WTC11 (cell line): ENCODE data around the gene CYP27B1. TPM values are rescaled to one million over a fixed set of nuclear protein-coding genes. Genes with fewer than 3 reads are reported as not detected.

Experiments used
- ATAC-seq: fragments of 200-7000 bp; cut with Tn5 transposase; 2 replicates; pipeline ENCODE4 v1.10.0; 2021; ENCODE audit warnings: mild to moderate bottlenecking, moderate library complexity
- CTCF ChIA-PET: fragments of 300-600 bp; sonication (Branson Sonifier 250); formaldehyde crosslinking; loops from one replicate; lab custom pipeline; 2021; ENCODE audit warnings: antibody characterized with exemption; lab: Charles Lee
- POLR2A ChIA-PET: fragments of 350-600 bp; sonication (Branson Sonifier 250); formaldehyde crosslinking; loops from one replicate; lab custom pipeline; 2021; ENCODE audit warnings: antibody characterized with exemption; lab: Charles Lee
- DNase-seq: peaks from one replicate; pipeline ENCODE4 v3.0.0; 2021; ENCODE audit warnings: low spot score
- H3K27ac Mint-ChIP-seq: 2 replicates; pipeline ENCODE4 v1.8.0; 2021; ENCODE audit warnings: mixed read lengths
- H3K27me3 Mint-ChIP-seq: 2 replicates; pipeline ENCODE4 v1.8.0; 2021; ENCODE audit warnings: low read depth, mild to moderate bottlenecking, moderate library complexity, mixed read lengths
- H3K36me3 Mint-ChIP-seq: 2 replicates; pipeline ENCODE4 v1.8.0; 2021; ENCODE audit warnings: mixed read lengths
- H3K4me1 Mint-ChIP-seq: 2 replicates; pipeline ENCODE4 v1.8.0; 2022; ENCODE audit warnings: mixed read lengths
- H3K4me3 Mint-ChIP-seq: 2 replicates; pipeline ENCODE4 v1.8.0; 2021; ENCODE audit warnings: mild to moderate bottlenecking, moderate library complexity, mixed read lengths
- H3K9me3 Mint-ChIP-seq: 2 replicates; pipeline ENCODE4 v1.8.0; 2021; ENCODE audit warnings: mixed read lengths
- CBFB ChIP-seq: sonication (generic); formaldehyde crosslinking; IDR thresholded peaks from 2 replicates; pipeline ENCODE4 v1.8.1; 2022; ENCODE audit warnings: mild to moderate bottlenecking, low read depth, missing genetic modification reagents
- EMX1 ChIP-seq: fragments of 250-450 bp; sonication (Bioruptor Pico); IDR thresholded peaks from 2 replicates; pipeline ENCODE4 v1.8.0; 2021; ENCODE audit warnings: mild to moderate bottlenecking
- FOXP1 ChIP-seq: sonication (generic); formaldehyde crosslinking; IDR thresholded peaks from 2 replicates; pipeline ENCODE4 v1.8.0; 2022; ENCODE audit warnings: missing genetic modification reagents, mild to moderate bottlenecking, moderate library complexity, borderline replicate concordance
- NFYB ChIP-seq: sonication (generic); formaldehyde crosslinking; conservative IDR thresholded peaks from 2 replicates; pipeline ENCODE4 v1.8.0; 2022; ENCODE audit warnings: low read depth, missing genetic modification reagents
- SMAD3 ChIP-seq: sonication (generic); formaldehyde crosslinking; IDR thresholded peaks from 2 replicates; pipeline ENCODE4 v1.8.0; 2022; ENCODE audit warnings: missing genetic modification reagents, mild to moderate bottlenecking, borderline replicate concordance
- SOX15 ChIP-seq: fragments of 250-450 bp; sonication (Bioruptor Pico); IDR thresholded peaks from 2 replicates; pipeline ENCODE4 v1.9.0; 2021; ENCODE audit warnings: mild to moderate bottlenecking
- ZNF416 ChIP-seq: fragments of 250-450 bp; sonication (Bioruptor Pico); IDR thresholded peaks from 2 replicates; pipeline ENCODE4 v1.9.0; 2021; ENCODE audit warnings: mild to moderate bottlenecking, inconsistent platforms
- ZNF423 ChIP-seq: fragments of 250-450 bp; sonication (Bioruptor Pico); IDR thresholded peaks from 2 replicates; pipeline ENCODE4 v2.1.2; 2022; ENCODE audit warnings: mild to moderate bottlenecking, moderate library complexity
- total RNA-seq: library from RNA; stranded (reverse); gene quantifications from 3 replicates; pipeline ENCODE4 v1.2.3, GENCODE V29; 2021
- TF ChIP-seq, protein P1 (sequence below): sonication (generic); formaldehyde crosslinking; IDR thresholded peaks from 2 replicates; pipeline ENCODE4 v1.8.1; 2023; ENCODE audit warnings: mild to moderate bottlenecking, missing genetic modification reagents, borderline replicate concordance
- TF ChIP-seq, protein P2 (sequence below): fragments of 250-450 bp; sonication (Bioruptor Pico); conservative IDR thresholded peaks from 2 replicates; pipeline ENCODE4 v1.9.0; 2021; ENCODE audit warnings: mild to moderate bottlenecking
- TF ChIP-seq, protein P3 (sequence below): sonication (generic); formaldehyde crosslinking; IDR thresholded peaks from 2 replicates; pipeline ENCODE4 v1.8.0; 2022; ENCODE audit warnings: mild to moderate bottlenecking, missing genetic modification reagents
- TF ChIP-seq, protein P4 (sequence below): sonication (generic); formaldehyde crosslinking; IDR thresholded peaks from 2 replicates; pipeline ENCODE4 v1.8.0; 2023; ENCODE audit warnings: mild to moderate bottlenecking, missing genetic modification reagents
- TF ChIP-seq, protein P5 (sequence below): sonication (generic); formaldehyde crosslinking; IDR thresholded peaks from 2 replicates; pipeline ENCODE4 v1.8.1; 2023; ENCODE audit warnings: mild to moderate bottlenecking, missing genetic modification reagents, moderate library complexity
- TF ChIP-seq, protein P6 (sequence below): sonication (generic); formaldehyde crosslinking; IDR thresholded peaks from 2 replicates; pipeline ENCODE4 v1.8.1; 2023; ENCODE audit warnings: mild to moderate bottlenecking, missing genetic modification reagents, moderate library complexity

The CYP27B1 gene
- total RNA-seq, 1 experiment from 2014 or later: 2.1 TPM

DNA sequence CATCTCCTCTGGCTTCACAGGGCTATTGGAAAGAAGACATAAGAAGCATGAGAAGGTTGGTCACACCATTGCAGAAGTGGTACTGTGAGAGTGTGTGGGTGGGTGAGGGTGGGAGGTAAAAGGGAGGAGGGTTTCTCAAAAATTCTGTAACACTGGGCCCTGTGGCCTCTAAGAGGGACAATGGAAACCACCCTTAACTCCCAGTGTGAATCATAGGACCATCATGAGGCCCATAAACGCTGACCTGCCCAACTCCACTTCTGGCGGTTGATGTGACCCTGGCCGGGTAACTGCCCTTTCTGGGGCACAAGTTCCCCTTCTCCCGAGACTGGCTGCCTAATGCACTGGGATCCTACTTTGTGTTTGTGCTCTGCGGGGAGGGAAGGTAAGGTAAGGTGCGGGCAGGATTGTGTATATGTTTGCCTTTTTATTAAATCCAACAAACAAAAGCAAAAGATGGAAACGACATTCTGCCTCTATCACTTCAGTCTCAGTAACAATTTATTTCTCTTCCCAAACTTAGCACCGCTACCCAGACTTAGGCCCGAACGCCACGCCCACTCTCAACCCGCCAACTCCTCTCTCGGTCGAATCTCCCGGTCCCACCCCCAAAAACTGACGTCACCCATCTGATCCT is 4.5 kb upstream of the CYP27B1 start (continued):
- TF ChIP-seq, protein P1, sequence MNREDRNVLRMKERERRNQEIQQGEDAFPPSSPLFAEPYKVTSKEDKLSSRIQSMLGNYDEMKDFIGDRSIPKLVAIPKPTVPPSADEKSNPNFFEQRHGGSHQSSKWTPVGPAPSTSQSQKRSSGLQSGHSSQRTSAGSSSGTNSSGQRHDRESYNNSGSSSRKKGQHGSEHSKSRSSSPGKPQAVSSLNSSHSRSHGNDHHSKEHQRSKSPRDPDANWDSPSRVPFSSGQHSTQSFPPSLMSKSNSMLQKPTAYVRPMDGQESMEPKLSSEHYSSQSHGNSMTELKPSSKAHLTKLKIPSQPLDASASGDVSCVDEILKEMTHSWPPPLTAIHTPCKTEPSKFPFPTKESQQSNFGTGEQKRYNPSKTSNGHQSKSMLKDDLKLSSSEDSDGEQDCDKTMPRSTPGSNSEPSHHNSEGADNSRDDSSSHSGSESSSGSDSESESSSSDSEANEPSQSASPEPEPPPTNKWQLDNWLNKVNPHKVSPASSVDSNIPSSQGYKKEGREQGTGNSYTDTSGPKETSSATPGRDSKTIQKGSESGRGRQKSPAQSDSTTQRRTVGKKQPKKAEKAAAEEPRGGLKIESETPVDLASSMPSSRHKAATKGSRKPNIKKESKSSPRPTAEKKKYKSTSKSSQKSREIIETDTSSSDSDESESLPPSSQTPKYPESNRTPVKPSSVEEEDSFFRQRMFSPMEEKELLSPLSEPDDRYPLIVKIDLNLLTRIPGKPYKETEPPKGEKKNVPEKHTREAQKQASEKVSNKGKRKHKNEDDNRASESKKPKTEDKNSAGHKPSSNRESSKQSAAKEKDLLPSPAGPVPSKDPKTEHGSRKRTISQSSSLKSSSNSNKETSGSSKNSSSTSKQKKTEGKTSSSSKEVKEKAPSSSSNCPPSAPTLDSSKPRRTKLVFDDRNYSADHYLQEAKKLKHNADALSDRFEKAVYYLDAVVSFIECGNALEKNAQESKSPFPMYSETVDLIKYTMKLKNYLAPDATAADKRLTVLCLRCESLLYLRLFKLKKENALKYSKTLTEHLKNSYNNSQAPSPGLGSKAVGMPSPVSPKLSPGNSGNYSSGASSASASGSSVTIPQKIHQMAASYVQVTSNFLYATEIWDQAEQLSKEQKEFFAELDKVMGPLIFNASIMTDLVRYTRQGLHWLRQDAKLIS: no peak
- TF ChIP-seq FOXP1 (CRISPR knock-in tag) (no peak), CBFB (CRISPR knock-in tag) (no peak), NFYB (CRISPR knock-in tag) (no peak)
- TF ChIP-seq, protein P2, sequence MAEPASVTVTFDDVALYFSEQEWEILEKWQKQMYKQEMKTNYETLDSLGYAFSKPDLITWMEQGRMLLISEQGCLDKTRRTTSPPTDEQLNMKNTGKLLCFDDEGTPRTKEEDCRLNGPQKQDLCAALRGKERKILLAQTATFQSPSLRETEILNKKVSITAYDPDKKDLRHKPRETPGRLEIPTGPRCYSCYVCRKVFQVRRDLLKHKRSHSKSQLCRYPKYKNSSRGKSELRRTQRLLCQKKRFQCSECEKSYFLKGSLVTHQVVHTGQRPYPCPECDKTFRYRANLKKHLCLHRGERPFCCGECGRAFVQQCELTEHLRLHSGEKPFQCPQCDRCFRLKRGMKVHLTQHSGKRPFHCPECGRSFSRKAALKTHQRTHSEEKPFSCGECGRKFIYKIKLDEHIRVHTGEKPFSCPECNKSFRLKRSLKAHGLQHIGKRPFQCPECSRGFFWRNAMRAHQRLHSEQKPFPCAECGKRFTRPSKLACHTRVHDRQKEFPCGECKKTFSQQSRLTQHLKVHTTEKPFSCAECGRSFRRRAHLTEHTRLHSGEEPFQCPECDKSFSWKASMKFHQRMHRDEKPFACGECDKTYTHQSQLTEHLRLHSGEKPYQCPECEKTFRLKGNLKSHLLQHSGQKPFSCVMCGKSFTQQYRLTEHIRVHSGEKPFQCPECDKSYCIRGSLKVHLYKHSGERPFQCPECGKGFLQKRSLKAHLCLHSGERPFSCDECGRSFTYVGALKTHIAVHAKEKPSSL (CRISPR knock-in tag): no peak

DNA sequence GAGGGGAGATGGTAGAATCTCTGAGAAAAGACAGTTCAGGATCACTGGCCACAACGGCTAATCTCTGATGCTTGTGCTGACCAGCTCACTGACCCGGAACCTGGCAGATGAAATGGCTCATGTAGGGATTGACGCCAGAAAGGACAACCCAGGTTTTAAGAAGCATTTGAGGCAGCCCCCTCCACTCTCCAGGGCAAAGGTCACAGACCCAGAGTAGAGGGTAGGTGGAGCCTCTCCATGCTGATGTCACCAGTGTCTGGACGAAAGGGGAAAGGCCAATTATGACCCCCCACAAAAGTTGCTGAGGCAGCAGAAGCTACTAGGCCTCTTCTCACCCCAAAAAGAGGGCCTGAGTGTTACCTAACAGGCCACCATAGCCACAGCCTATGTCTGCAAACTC is 3.9 kb upstream of the CYP27B1 start:
- CTCF ChIA-PET: interaction anchor here (0.7 kb wide), 1 partner anchor 33 kb away, joined by 6 read pairs; no protein-coding TSS in a partner anchor
- Mint-ChIP-seq H3K36me3 (peaks cover 23% of the 10 kb centered on the region), H3K4me1 (peaks cover 19% of the 10 kb centered on the region), H3K4me3 (peak overlapping the region; percentile 97), H3K27ac (no peak overlapping the region), H3K27me3 (peaks cover 43% of the 10 kb centered on the region), H3K9me3 (no peaks in the 10 kb centered on the region)
- no peak for DNase-seq
- ATAC-seq: no peak
- POLR2A ChIA-PET: no interaction called here
- TF ChIP-seq, protein P3, sequence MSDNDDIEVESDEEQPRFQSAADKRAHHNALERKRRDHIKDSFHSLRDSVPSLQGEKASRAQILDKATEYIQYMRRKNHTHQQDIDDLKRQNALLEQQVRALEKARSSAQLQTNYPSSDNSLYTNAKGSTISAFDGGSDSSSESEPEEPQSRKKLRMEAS (CRISPR knock-in tag): no peak
- TF ChIP-seq, protein P4, sequence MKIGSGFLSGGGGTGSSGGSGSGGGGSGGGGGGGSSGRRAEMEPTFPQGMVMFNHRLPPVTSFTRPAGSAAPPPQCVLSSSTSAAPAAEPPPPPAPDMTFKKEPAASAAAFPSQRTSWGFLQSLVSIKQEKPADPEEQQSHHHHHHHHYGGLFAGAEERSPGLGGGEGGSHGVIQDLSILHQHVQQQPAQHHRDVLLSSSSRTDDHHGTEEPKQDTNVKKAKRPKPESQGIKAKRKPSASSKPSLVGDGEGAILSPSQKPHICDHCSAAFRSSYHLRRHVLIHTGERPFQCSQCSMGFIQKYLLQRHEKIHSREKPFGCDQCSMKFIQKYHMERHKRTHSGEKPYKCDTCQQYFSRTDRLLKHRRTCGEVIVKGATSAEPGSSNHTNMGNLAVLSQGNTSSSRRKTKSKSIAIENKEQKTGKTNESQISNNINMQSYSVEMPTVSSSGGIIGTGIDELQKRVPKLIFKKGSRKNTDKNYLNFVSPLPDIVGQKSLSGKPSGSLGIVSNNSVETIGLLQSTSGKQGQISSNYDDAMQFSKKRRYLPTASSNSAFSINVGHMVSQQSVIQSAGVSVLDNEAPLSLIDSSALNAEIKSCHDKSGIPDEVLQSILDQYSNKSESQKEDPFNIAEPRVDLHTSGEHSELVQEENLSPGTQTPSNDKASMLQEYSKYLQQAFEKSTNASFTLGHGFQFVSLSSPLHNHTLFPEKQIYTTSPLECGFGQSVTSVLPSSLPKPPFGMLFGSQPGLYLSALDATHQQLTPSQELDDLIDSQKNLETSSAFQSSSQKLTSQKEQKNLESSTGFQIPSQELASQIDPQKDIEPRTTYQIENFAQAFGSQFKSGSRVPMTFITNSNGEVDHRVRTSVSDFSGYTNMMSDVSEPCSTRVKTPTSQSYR (CRISPR knock-in tag): no peak
- TF ChIP-seq ZNF423 (no peak), SMAD3 (CRISPR knock-in tag) (no peak), EMX1 (CRISPR knock-in tag) (no peak), ZNF416 (no peak), SOX15 (CRISPR knock-in tag) (no peak)
- TF ChIP-seq, protein P5, sequence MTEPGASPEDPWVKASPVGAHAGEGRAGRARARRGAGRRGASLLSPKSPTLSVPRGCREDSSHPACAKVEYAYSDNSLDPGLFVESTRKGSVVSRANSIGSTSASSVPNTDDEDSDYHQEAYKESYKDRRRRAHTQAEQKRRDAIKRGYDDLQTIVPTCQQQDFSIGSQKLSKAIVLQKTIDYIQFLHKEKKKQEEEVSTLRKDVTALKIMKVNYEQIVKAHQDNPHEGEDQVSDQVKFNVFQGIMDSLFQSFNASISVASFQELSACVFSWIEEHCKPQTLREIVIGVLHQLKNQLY (CRISPR knock-in tag): no peak
- TF ChIP-seq, protein P6, sequence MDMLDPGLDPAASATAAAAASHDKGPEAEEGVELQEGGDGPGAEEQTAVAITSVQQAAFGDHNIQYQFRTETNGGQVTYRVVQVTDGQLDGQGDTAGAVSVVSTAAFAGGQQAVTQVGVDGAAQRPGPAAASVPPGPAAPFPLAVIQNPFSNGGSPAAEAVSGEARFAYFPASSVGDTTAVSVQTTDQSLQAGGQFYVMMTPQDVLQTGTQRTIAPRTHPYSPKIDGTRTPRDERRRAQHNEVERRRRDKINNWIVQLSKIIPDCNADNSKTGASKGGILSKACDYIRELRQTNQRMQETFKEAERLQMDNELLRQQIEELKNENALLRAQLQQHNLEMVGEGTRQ (CRISPR knock-in tag): no peak
